Psoas muscle (tissue), 8 donors: ENCODE data around the gene PDE8A. TPM values are rescaled to one million over a fixed set of nuclear protein-coding genes. Genes with fewer than 3 reads are reported as not detected.

ENCODE experiments used
- ATAC-seq, 4 donors: fragments of 200-7000 bp; cut with Tn5 transposase; one replicate each; pipeline ENCODE4 v1.9.1; 2020; ENCODE audit warnings: moderate library complexity in 3 of 4, mild to moderate bottlenecking in 2 of 4
- DNase-seq, 2 donors: peaks; one replicate each; pipeline ENCODE4 v3.0.0-alpha.2; 2020
- H3K27ac ChIP-seq: fragments of 200-600 bp; one replicate; pipeline ENCODE4 v1.8.0; 2022
- H3K27me3 ChIP-seq, 3 donors: fragments of 200-600 bp in 1 of 3; one replicate each; pipeline versions ENCODE4 v1.6.1 to v1.8.0; 2013 to 2022; ENCODE audit warnings: low read length in 2 of 3, mild to moderate bottlenecking in 2 of 3, moderate library complexity in 1 of 3; ENCODE audit not compliant: insufficient read depth in 3 of 3
- H3K36me3 ChIP-seq, 2 donors: fragments of 200-600 bp in 1 of 2; one replicate each; pipeline versions ENCODE4 v1.6.1 to v1.8.0; 2013 to 2022; ENCODE audit warnings: low read depth in 1 of 2, mild to moderate bottlenecking in 1 of 2, moderate library complexity in 1 of 2; ENCODE audit not compliant: insufficient read depth in 1 of 2
- H3K4me1 ChIP-seq: fragments of 200-600 bp; one replicate; pipeline ENCODE4 v1.8.0; 2022
- H3K4me3 ChIP-seq: fragments of 200-600 bp; one replicate; pipeline ENCODE4 v1.8.0; 2022; ENCODE audit warnings: mild to moderate bottlenecking
- H3K9me3 ChIP-seq: fragments of 200-600 bp; one replicate; pipeline ENCODE4 v1.8.0; 2022
- WGBS, 3 donors: extraction: QIAGEN DNeasy Blood & Tissue Kit; methylation state at CpG; one replicate each; pipeline versions ENCODE4 v1.1.6 to v1.1.7; 2013; 5-methylcytosine and 5-hydroxymethylcytosine counted together
- intact Hi-C, 2 donors: fragments of 100-400 bp; cut with DNase I; formaldehyde crosslinking; loops; one replicate each; pipeline versions ENCODE4 v1.11.0 to v1.14.2; 2022
- polyA plus RNA-seq, 3 donors: library from polyadenylated mRNA; stranded (reverse); fragments of 200-250 nt; gene quantifications; one replicate each; pipeline ENCODE4 v1.2.3, GENCODE V29; 2013
- total RNA-seq, 4 donors: library from RNA; stranded (reverse); fragmentation: NEBNext Ultra II Directional in 2 of 4; extraction: Animal tissue kit (Norgen Biotek cat#: 25700) in 2 of 4; gene quantifications; one replicate each; pipeline versions ENCODE4 v1.2.1 to v1.2.4, GENCODE V29; 2021 to 2023
- TF ChIP-seq, protein P1 (sequence below): fragments of 200-600 bp; IDR thresholded peaks from one replicate; pipeline ENCODE4 v1.8.0; 2022; ENCODE audit warnings: antibody characterized with exemption
- donor health status: healthy with polysubstance abuse.
- donor health status: DM: no; HTN: no; CAD: no; lungs with moderate emphysema.
- donor health status: Bipolar disorder and iron deficiency.
- donor health status: healthy.
- donor health status: DM: yes; HTN: yes; CAD: no.
- donor health status: DM: no; HTN: no; CAD: no.
- donor health status: DM: no; HTN: no; CAD: no.
- donor health status: DM: yes; HTN: yes; CAD: no.

PDE8A gene
- total and polyA plus RNA-seq, 7 donors: 6.5 to 12.1 (median 10.5) TPM

- TF ChIP-seq, protein P1, sequence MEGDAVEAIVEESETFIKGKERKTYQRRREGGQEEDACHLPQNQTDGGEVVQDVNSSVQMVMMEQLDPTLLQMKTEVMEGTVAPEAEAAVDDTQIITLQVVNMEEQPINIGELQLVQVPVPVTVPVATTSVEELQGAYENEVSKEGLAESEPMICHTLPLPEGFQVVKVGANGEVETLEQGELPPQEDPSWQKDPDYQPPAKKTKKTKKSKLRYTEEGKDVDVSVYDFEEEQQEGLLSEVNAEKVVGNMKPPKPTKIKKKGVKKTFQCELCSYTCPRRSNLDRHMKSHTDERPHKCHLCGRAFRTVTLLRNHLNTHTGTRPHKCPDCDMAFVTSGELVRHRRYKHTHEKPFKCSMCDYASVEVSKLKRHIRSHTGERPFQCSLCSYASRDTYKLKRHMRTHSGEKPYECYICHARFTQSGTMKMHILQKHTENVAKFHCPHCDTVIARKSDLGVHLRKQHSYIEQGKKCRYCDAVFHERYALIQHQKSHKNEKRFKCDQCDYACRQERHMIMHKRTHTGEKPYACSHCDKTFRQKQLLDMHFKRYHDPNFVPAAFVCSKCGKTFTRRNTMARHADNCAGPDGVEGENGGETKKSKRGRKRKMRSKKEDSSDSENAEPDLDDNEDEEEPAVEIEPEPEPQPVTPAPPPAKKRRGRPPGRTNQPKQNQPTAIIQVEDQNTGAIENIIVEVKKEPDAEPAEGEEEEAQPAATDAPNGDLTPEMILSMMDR: no peak
- no peak overlapping the region for H3K4me3 ChIP-seq
- no peaks in the 10 kb centered on the region for H3K36me3 ChIP-seq
- no peaks in the 10 kb centered on the region for H3K9me3 ChIP-seq
- H3K27me3 ChIP-seq: no peaks in the 10 kb centered on the region
- WGBS, 3 donors: 89 to 97% (median 95%) methylated on average over 3 of the region's 3 CpGs
- intact Hi-C loops: no loop called here
- H3K4me1 ChIP-seq: peaks cover 82% of the 10 kb centered on the region
- H3K27ac ChIP-seq: no peak overlapping the region
- no peak for ATAC-seq
- DNase-seq: no peak
Measured at GRCh38 chr15:85004550-85004949, 22.9 kb downstream of the PDE8A start.

DNA sequence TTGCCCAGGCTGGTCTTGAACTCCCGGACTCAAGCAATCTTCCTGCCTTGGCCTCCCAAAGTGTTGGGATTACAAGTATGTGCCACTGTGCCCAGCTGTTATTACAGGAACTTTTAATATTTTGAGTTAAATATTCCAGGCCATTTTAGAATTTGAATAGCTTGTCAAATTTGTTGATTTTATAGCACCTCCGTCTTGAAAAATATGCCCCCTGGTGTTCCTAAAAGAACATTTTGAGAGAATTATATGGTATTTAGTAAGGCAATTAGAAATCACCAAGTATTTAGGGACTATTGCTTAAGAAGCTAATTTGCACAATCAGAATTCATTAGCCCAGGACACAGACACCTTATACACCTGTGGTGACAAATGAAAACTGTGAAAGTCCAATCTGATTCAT lies 23.7 kb downstream of the PDE8A start:
- WGBS, 3 donors: 84 to 85% (median 85%) methylated on average over 2 of the region's 2 CpGs
- Histone ChIP-seq H3K4me1 (peaks cover 83% of the 10 kb centered on the region), H3K27me3 (no peaks in the 10 kb centered on the region), H3K27ac (no peak overlapping the region), H3K9me3 (no peaks in the 10 kb centered on the region), H3K4me3 (no peak overlapping the region), H3K36me3 (no peaks in the 10 kb centered on the region)
- DNase-seq: no peak
- TF ChIP-seq, protein P1: no peak
- intact Hi-C loops: no loop called here
- ATAC-seq: no peak

DNA sequence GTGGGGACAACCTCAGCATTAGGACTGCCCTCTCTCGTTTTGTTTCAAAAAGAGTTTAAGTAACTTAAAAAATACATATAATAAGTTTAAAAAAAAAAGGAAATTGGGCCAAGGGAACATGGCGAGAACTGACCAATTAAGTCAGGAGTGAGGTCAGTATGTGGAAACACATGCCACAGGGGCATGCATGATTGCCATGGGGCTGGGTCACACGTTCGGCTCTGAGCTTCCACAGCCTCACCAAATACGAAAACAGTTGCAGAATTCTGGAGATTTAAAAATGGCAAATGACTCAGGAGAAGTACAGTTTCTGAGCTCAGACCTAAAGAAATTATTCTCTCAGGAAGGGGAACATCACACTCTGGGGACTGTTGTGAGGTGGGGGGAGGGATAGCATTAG lies 24.1 kb downstream of the PDE8A start:
- Histone ChIP-seq H3K4me3 (no peak overlapping the region), H3K36me3 (no peaks in the 10 kb centered on the region), H3K27ac (no peak overlapping the region), H3K4me1 (peaks cover 83% of the 10 kb centered on the region), H3K9me3 (no peaks in the 10 kb centered on the region), H3K27me3 (no peaks in the 10 kb centered on the region)
- no peak for DNase-seq
- intact Hi-C loops: no loop called here
- 41 to 64% (median 45%) methylated on average over 5 of the region's 5 CpGs for WGBS, 3 donors
- TF ChIP-seq, protein P1: no peak
- ATAC-seq: peak in 3 of 4 donors; percentile 18 to 31 (median 28)

DNA sequence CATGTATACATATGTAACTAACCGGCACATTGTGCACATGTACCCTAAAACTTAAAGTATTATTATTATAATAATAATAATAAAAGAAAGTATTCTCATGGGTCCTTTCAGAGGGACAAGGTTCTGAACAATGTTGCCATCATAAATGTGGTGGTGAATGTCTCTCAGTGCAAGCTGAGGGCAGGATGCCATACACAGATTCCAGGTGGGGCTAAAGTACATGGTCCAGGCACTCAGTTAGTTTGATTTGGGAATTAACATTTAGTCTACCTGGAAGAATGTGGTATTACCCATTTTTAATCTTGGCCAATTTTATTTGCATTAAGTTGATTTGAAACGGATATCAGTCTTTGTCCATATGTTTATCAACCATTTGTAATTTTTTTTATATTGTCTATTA lies 24.5 kb downstream of the PDE8A start:
- H3K9me3 ChIP-seq: no peaks in the 10 kb centered on the region
- no peaks in the 10 kb centered on the region for H3K27me3 ChIP-seq
- H3K4me1 ChIP-seq: peaks cover 83% of the 10 kb centered on the region
- H3K36me3 ChIP-seq: no peaks in the 10 kb centered on the region
- no peak overlapping the region for H3K4me3 ChIP-seq
- WGBS, 3 donors: 85 to 94% (median 87%) methylated on average over 2 of the region's 2 CpGs
- ATAC-seq: no peak
- TF ChIP-seq, protein P1: no peak
- intact Hi-C loops: no loop called here
- no peak for DNase-seq
- H3K27ac ChIP-seq: no peak overlapping the region

GRCh38 chr15:85006655-85007054 lies 25.0 kb downstream of the PDE8A start:
- ATAC-seq (no peak), DNase-seq (no peak)
- Histone ChIP-seq H3K36me3 (no peaks in the 10 kb centered on the region), H3K9me3 (no peaks in the 10 kb centered on the region), H3K4me1 (peaks cover 82% of the 10 kb centered on the region), H3K27ac (no peak overlapping the region), H3K27me3 (no peaks in the 10 kb centered on the region), H3K4me3 (no peak overlapping the region)
- TF ChIP-seq, protein P1: no peak
- intact Hi-C loops: no loop called here
- whole genome bisulfite sequencing, 3 donors: 76 to 86% (median 86%) methylated on average over 3 of the region's 3 CpGs
